H9 (cell line): ENCODE data around the gene GATA6. TPM values are rescaled to one million over a fixed set of nuclear protein-coding genes. Genes with fewer than 3 reads are reported as not detected.

Source experiments
- DNase-seq: peaks from one replicate; pipeline ENCODE4 v3.0.0-alpha.2; 2017
- H2AFZ ChIP-seq: one replicate; pipeline ENCODE4 v1.6.1; 2013; ENCODE audit warnings: mild to moderate bottlenecking, low read length, control low read depth, moderate library complexity
- H2AK5ac ChIP-seq: 2 replicates; pipeline ENCODE4 v1.6.1; 2013; ENCODE audit warnings: low read length, control low read depth, mixed read lengths; ENCODE audit not compliant: insufficient read length
- H2BK120ac ChIP-seq: one replicate; pipeline ENCODE4 v1.6.1; 2013; ENCODE audit warnings: low read depth, mild to moderate bottlenecking, low read length, control low read depth, inconsistent platforms; ENCODE audit not compliant: poor library complexity, severe bottlenecking
- H2BK12ac ChIP-seq: 2 replicates; pipeline ENCODE4 v1.6.1; 2013; ENCODE audit warnings: low read length, control low read depth, mixed read lengths, low read depth; ENCODE audit not compliant: insufficient read length
- H2BK15ac ChIP-seq: 2 replicates; pipeline ENCODE4 v1.6.1; 2013; ENCODE audit warnings: low read depth, low read length, control low read depth
- H2BK20ac ChIP-seq: one replicate; pipeline ENCODE4 v1.6.1; 2013; ENCODE audit warnings: low read depth, mild to moderate bottlenecking, low read length, control low read depth, inconsistent platforms; ENCODE audit not compliant: poor library complexity, severe bottlenecking
- H2BK5ac ChIP-seq: 2 replicates; pipeline ENCODE4 v1.6.1; 2013; ENCODE audit warnings: low read length, control low read depth, mixed read lengths; ENCODE audit not compliant: insufficient read length
- H3K14ac ChIP-seq: 2 replicates; pipeline ENCODE4 v1.6.1; 2013; ENCODE audit warnings: low read length, control low read depth; ENCODE audit not compliant: insufficient read depth
- H3K18ac ChIP-seq: 2 replicates; pipeline ENCODE4 v1.6.1; 2013; ENCODE audit warnings: low read depth, mild to moderate bottlenecking, mixed read lengths, low read length, control low read depth; ENCODE audit not compliant: insufficient read length
- H3K23ac ChIP-seq: 2 replicates; pipeline ENCODE4 v1.6.1; 2013; ENCODE audit warnings: low read length, control low read depth, mixed read lengths, low read depth; ENCODE audit not compliant: insufficient read length
- H3K23me2 ChIP-seq: 2 replicates; pipeline ENCODE4 v1.6.1; 2013; ENCODE audit warnings: low read depth, mild to moderate bottlenecking, mixed read lengths, low read length, control low read depth; ENCODE audit not compliant: insufficient read length, poor library complexity, severe bottlenecking
- H3K27ac ChIP-seq: 2 replicates; pipeline ENCODE4 v1.5.1; 2013; ENCODE audit warnings: low read length, control low read depth, mixed read lengths, low read depth; ENCODE audit not compliant: insufficient read length
- H3K27me3 ChIP-seq: 2 replicates; pipeline ENCODE4 v1.6.1; 2013; ENCODE audit warnings: low read length, control low read depth, inconsistent platforms; ENCODE audit not compliant: insufficient read depth
- H3K4ac ChIP-seq: 2 replicates; pipeline ENCODE4 v1.6.1; 2013; ENCODE audit warnings: low read depth, mild to moderate bottlenecking, control low read depth, inconsistent platforms, low read length, moderate library complexity
- H3K4me1 ChIP-seq: 2 replicates; pipeline ENCODE4 v1.6.1; 2013; ENCODE audit warnings: low read length, control low read depth, inconsistent platforms; ENCODE audit not compliant: insufficient read depth
- H3K4me2 ChIP-seq: 2 replicates; pipeline ENCODE4 v1.6.1; 2013; ENCODE audit warnings: low read length, control low read depth, mixed read lengths; ENCODE audit not compliant: insufficient read length, insufficient read depth
- H3K56ac ChIP-seq: 2 replicates; pipeline ENCODE4 v1.6.1; 2013; ENCODE audit warnings: low read depth, mild to moderate bottlenecking, mixed read lengths, low read length, control low read depth; ENCODE audit not compliant: insufficient read length
- H3K79me1 ChIP-seq: 2 replicates; pipeline ENCODE4 v1.6.1; 2013; ENCODE audit warnings: low read depth, mild to moderate bottlenecking, moderate library complexity, low read length, control low read depth, inconsistent platforms; ENCODE audit not compliant: insufficient read depth, poor library complexity, severe bottlenecking
- H3K79me2 ChIP-seq: 2 replicates; pipeline ENCODE4 v1.6.1; 2013; ENCODE audit warnings: low read length, control low read depth, inconsistent platforms; ENCODE audit not compliant: insufficient read depth
- H3K9ac ChIP-seq: 2 replicates; pipeline ENCODE4 v1.6.1; 2013; ENCODE audit warnings: low read length, control low read depth, mixed read lengths; ENCODE audit not compliant: insufficient read length; ENCODE audit errors: extremely low read depth
- H3K9me3 ChIP-seq: one replicate; pipeline ENCODE4 v1.6.1; 2013; ENCODE audit warnings: low read depth, low read length, inconsistent platforms; ENCODE audit not compliant: control insufficient read depth
- H3T11ph ChIP-seq: one replicate; pipeline ENCODE4 v1.6.1; 2013; ENCODE audit warnings: mild to moderate bottlenecking, low read length, control low read depth, inconsistent platforms
- H4K20me1 ChIP-seq: one replicate; pipeline ENCODE4 v1.6.1; 2013; ENCODE audit not compliant: control insufficient read depth, insufficient read length, insufficient read depth
- H4K5ac ChIP-seq: 2 replicates; pipeline ENCODE4 v1.6.1; 2013; ENCODE audit warnings: low read depth, mild to moderate bottlenecking, mixed read lengths, low read length, control low read depth; ENCODE audit not compliant: insufficient read length
- H4K8ac ChIP-seq: replicated peaks from 2 replicates; pipeline ENCODE4 v1.6.1; 2013; ENCODE audit warnings: low read length, control low read depth, mixed read lengths, low read depth; ENCODE audit not compliant: insufficient read length
- H4K91ac ChIP-seq: 2 replicates; pipeline ENCODE4 v1.6.1; 2013; ENCODE audit warnings: low read depth, mild to moderate bottlenecking, moderate library complexity, mixed read lengths, low read length, control low read depth; ENCODE audit not compliant: insufficient read length
- H3K27ac Mint-ChIP-seq, 3 experiments: 2 replicates in 2 of 3; 3 replicates in 1 of 3; pipeline ENCODE4 v1.8.0; 2020 to 2021; ENCODE audit warnings: mixed read lengths in 3 of 3, mild to moderate bottlenecking in 1 of 3, moderate library complexity in 1 of 3
- H3K27me3 Mint-ChIP-seq: 2 replicates; pipeline ENCODE4 v1.8.0; 2021; ENCODE audit warnings: low read depth, mild to moderate bottlenecking, moderate library complexity, mixed read lengths
- H3K36me3 Mint-ChIP-seq, 3 experiments: 2 replicates in 2 of 3; 3 replicates in 1 of 3; pipeline ENCODE4 v1.8.0; 2020 to 2021; ENCODE audit warnings: low read depth in 3 of 3, mixed read lengths in 3 of 3; ENCODE audit not compliant: insufficient read depth in 1 of 3
- H3K4me1 Mint-ChIP-seq, 2 experiments: 2 replicates each; pipeline ENCODE4 v1.8.0; 2020; ENCODE audit warnings: mixed read lengths in 2 of 2
- H3K4me3 Mint-ChIP-seq, 2 experiments: 2 replicates in 1 of 2; 3 replicates in 1 of 2; pipeline ENCODE4 v1.8.0; 2020 to 2021; ENCODE audit warnings: mild to moderate bottlenecking in 2 of 2, mixed read lengths in 2 of 2, moderate library complexity in 1 of 2
- H3K9me3 Mint-ChIP-seq, 2 experiments: 2 replicates in 1 of 2; 3 replicates in 1 of 2; pipeline ENCODE4 v1.8.0; 2020; ENCODE audit warnings: mild to moderate bottlenecking in 2 of 2, mixed read lengths in 2 of 2, moderate library complexity in 1 of 2
- CTCF ChIP-seq: fragments of 200-600 bp; sonication (generic); conservative IDR thresholded peaks from 3 replicates; pipeline ENCODE4 v1.8.0; 2021; ENCODE audit warnings: antibody characterized with exemption, mild to moderate bottlenecking
- WGBS: extraction: QIAGEN DNeasy Blood & Tissue Kit; methylation state at CpG from one replicate; pipeline ENCODE4 v1.1.7; 2013; ENCODE audit warnings: missing lambda C conversion rate, low lambda C conversion rate, mixed read lengths; ENCODE audit not compliant: insufficient read length; ENCODE audit errors: extremely low coverage; 5-methylcytosine and 5-hydroxymethylcytosine counted together
- total RNA-seq: library from RNA; stranded (reverse); gene quantifications from 2 replicates; pipeline ENCODE4 v1.2.1, GENCODE V29; 2021

Gene GATA6
- total RNA-seq, 1 experiment from 2014 or later, result not detected

GRCh38 chr18:22175346-22175745 is 6.0 kb downstream of the GATA6 start:
- H3K23me2 ChIP-seq, result peaks cover 8% of the 10 kb centered on the region
- no peak overlapping the region for H2BK20ac ChIP-seq
- no peak overlapping the region for H2BK12ac ChIP-seq
- H2AFZ ChIP-seq, result no peak overlapping the region
- H3K9me3 ChIP-seq, result no peaks in the 10 kb centered on the region
- H3K18ac ChIP-seq, result no peak overlapping the region
- no peak overlapping the region for H4K91ac ChIP-seq
- H2BK120ac ChIP-seq, result no peak overlapping the region
- no peaks in the 10 kb centered on the region for H3K79me1 ChIP-seq
- no peaks in the 10 kb centered on the region for H3K79me2 ChIP-seq
- H3K56ac ChIP-seq, result no peak overlapping the region
- no CpG with 5 or more reads among the region's 4 CpGs for WGBS
- Mint-ChIP-seq H3K9me3 (peaks cover 4 to 22% of the 10 kb centered on the region in 2 experiments; a peak in 3 of 5 replicates), H3K36me3 (no peaks in the 10 kb centered on the region; a peak in 1 of 7 replicates), H3K4me3 (no peak overlapping the region), H3K4me1 (peaks cover 5 to 21% of the 10 kb centered on the region in 2 experiments), H3K27me3 (peaks cover 96% of the 10 kb centered on the region), H3K27ac (no peak overlapping the region)
- no peak overlapping the region for H3T11ph ChIP-seq
- H2BK5ac ChIP-seq, result no peak overlapping the region
- no peak overlapping the region for H3K4ac ChIP-seq
- no peaks in the 10 kb centered on the region for H4K20me1 ChIP-seq
- no peak overlapping the region for H2AK5ac ChIP-seq
- no peak overlapping the region for H4K8ac ChIP-seq
- H3K14ac ChIP-seq, result no peak overlapping the region
- no peak overlapping the region for H3K27ac ChIP-seq
- H3K9ac ChIP-seq, result no peak overlapping the region
- no peak overlapping the region for H3K4me2 ChIP-seq
- no peak overlapping the region for H3K23ac ChIP-seq
- H3K4me1 ChIP-seq, result no peaks in the 10 kb centered on the region
- no peak for TF ChIP-seq CTCF
- H2BK15ac ChIP-seq, result no peak overlapping the region
- DNase-seq, result no peak
- H4K5ac ChIP-seq, result no peak overlapping the region
- peaks cover 87% of the 10 kb centered on the region for H3K27me3 ChIP-seq
